ENCODE data around the gene NR2C2. TPM values are rescaled to one million over a fixed set of nuclear protein-coding genes. Genes with fewer than 3 reads are reported as not detected.
"Not testable (repeated sequence)": the region's sequence is repeated elsewhere in the genome, so short reads cannot be mapped to it uniquely, and the experiment has no call there.

The NR2C2 gene
- total RNA-seq, 1 donor = 34.0 TPM

DNA sequence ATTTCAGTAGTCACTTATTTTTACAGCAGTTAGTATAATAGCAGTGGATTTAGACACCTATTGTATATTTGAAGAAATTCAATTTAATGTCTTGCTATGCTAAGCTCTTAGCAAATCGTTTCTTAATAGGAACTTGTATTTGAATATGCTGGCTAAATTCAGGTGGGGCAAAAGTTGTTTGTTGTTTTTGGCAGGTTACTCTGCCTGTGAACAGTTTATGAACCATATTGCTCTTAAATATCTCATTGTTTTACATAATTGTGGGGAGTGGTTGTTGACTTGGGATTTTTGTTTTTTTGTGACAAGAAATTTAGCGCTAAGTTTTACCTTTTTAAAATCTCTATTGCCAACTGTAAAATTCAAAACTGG lies 43.4 kb downstream of the NR2C2 start:
- Histone ChIP-seq H3K79me2 (ENCODE audit: insufficient read depth, low read length) (peaks cover 76% of the 10 kb centered on the region), H3K4me2 (ENCODE audit: insufficient read depth, low read length) (no peak overlapping the region), H3K9me3 (ENCODE audit: low read depth, low read length) (no peaks in the 10 kb centered on the region), H3K4me1 (ENCODE audit: insufficient read depth, low read length) (peaks cover 12% of the 10 kb centered on the region), H3K27ac (ENCODE audit: low read depth, low read length) (no peak overlapping the region), H3K36me3 (ENCODE audit: insufficient read depth, low read length) (no peaks in the 10 kb centered on the region), H4K20me1 (ENCODE audit: insufficient read depth, low read length) (peaks cover 27% of the 10 kb centered on the region), H2AFZ (ENCODE audit: low read length) (no peak overlapping the region), H3K27me3 (ENCODE audit: insufficient read depth, low read length) (no peaks in the 10 kb centered on the region), H3K4me3 (ENCODE audit: insufficient read depth, low read length) (no peak overlapping the region)
- TF ChIP-seq, protein P1, sequence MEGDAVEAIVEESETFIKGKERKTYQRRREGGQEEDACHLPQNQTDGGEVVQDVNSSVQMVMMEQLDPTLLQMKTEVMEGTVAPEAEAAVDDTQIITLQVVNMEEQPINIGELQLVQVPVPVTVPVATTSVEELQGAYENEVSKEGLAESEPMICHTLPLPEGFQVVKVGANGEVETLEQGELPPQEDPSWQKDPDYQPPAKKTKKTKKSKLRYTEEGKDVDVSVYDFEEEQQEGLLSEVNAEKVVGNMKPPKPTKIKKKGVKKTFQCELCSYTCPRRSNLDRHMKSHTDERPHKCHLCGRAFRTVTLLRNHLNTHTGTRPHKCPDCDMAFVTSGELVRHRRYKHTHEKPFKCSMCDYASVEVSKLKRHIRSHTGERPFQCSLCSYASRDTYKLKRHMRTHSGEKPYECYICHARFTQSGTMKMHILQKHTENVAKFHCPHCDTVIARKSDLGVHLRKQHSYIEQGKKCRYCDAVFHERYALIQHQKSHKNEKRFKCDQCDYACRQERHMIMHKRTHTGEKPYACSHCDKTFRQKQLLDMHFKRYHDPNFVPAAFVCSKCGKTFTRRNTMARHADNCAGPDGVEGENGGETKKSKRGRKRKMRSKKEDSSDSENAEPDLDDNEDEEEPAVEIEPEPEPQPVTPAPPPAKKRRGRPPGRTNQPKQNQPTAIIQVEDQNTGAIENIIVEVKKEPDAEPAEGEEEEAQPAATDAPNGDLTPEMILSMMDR (IDR thresholded peaks at IDR 0.05; ENCODE audit: extremely low read depth, low read depth, low read length) = no peak
- DNase-seq (ENCODE audit: insufficient read length, low spot score, missing footprints) = no peak

DNA sequence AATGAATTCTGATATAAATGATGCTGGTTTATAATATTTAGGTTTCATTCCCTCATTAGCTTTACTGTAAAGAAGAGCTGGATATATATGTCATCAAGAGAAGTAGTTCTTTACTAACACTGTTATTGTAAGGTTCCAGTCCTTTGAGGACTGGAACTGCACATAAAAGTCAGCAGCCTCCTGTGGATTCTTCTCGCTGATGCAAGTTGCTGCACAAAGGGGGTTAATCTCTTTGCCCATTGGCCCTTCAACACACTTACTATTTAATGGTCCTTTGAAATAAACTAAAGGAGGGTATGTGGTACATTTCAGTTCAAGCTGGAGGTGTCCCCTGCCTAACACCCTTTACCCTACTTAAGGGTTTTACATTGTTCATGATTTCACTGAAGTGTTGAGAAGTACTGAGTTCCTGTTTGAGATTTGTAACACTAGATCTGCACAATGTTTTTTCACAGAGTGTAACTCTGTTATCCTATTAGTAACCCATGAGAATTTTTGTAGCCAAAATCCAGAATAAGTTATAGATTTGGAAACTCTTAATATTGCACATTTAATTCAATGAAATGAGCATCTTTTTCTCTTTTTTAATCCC lies 43.9 kb downstream of the NR2C2 start:
- Histone ChIP-seq H3K27ac (ENCODE audit: low read depth, low read length) (no peak overlapping the region), H3K79me2 (ENCODE audit: insufficient read depth, low read length) (peaks cover 76% of the 10 kb centered on the region), H4K20me1 (ENCODE audit: insufficient read depth, low read length) (peaks cover 27% of the 10 kb centered on the region), H3K9me3 (ENCODE audit: low read depth, low read length) (no peaks in the 10 kb centered on the region), H2AFZ (ENCODE audit: low read length) (no peak overlapping the region), H3K4me1 (ENCODE audit: insufficient read depth, low read length) (peaks cover 12% of the 10 kb centered on the region), H3K27me3 (ENCODE audit: insufficient read depth, low read length) (no peaks in the 10 kb centered on the region), H3K4me2 (ENCODE audit: insufficient read depth, low read length) (no peak overlapping the region), H3K36me3 (ENCODE audit: insufficient read depth, low read length) (no peaks in the 10 kb centered on the region), H3K4me3 (ENCODE audit: insufficient read depth, low read length) (no peak overlapping the region)
- TF ChIP-seq, protein P1 (IDR thresholded peaks at IDR 0.05; ENCODE audit: extremely low read depth, low read depth, low read length) = no peak
- no peak for DNase-seq (ENCODE audit: insufficient read length, low spot score, missing footprints)

- Histone ChIP-seq H4K20me1 (ENCODE audit: insufficient read depth, low read length) (peaks cover 27% of the 10 kb centered on the region), H3K27me3 (ENCODE audit: insufficient read depth, low read length) (no peaks in the 10 kb centered on the region), H3K4me2 (ENCODE audit: insufficient read depth, low read length) (no peak overlapping the region), H3K9me3 (ENCODE audit: low read depth, low read length) (no peaks in the 10 kb centered on the region), H2AFZ (ENCODE audit: low read length) (no peak overlapping the region), H3K36me3 (ENCODE audit: insufficient read depth, low read length) (no peaks in the 10 kb centered on the region), H3K4me3 (ENCODE audit: insufficient read depth, low read length) (no peak overlapping the region), H3K4me1 (ENCODE audit: insufficient read depth, low read length) (peaks cover 12% of the 10 kb centered on the region), H3K79me2 (ENCODE audit: insufficient read depth, low read length) (peaks cover 77% of the 10 kb centered on the region), H3K27ac (ENCODE audit: low read depth, low read length) (no peak overlapping the region)
- TF ChIP-seq, protein P1 (IDR thresholded peaks at IDR 0.05; ENCODE audit: extremely low read depth, low read depth, low read length) = no peak
- DNase-seq (ENCODE audit: insufficient read length, low spot score, missing footprints) = peak; percentile 32
Measured at GRCh38 chr3:14991818-14992612, 44.6 kb downstream of the NR2C2 start.

- Histone ChIP-seq H3K27me3 (ENCODE audit: insufficient read depth, low read length) (no peaks in the 10 kb centered on the region), H3K27ac (ENCODE audit: low read depth, low read length) (no peak overlapping the region), H3K9me3 (ENCODE audit: low read depth, low read length) (no peaks in the 10 kb centered on the region), H3K4me3 (ENCODE audit: insufficient read depth, low read length) (no peak overlapping the region), H4K20me1 (ENCODE audit: insufficient read depth, low read length) (peaks cover 9% of the 10 kb centered on the region), H3K79me2 (ENCODE audit: insufficient read depth, low read length) (peaks cover 59% of the 10 kb centered on the region), H3K36me3 (ENCODE audit: insufficient read depth, low read length) (no peaks in the 10 kb centered on the region), H2AFZ (ENCODE audit: low read length) (no peak overlapping the region), H3K4me1 (ENCODE audit: insufficient read depth, low read length) (no peaks in the 10 kb centered on the region), H3K4me2 (ENCODE audit: insufficient read depth, low read length) (no peak overlapping the region)
- TF ChIP-seq, protein P1 (IDR thresholded peaks at IDR 0.05; ENCODE audit: extremely low read depth, low read depth, low read length) = no peak
- no peak for DNase-seq (ENCODE audit: insufficient read length, low spot score, missing footprints)
Measured at GRCh38 chr3:14997941-14998340, 50.6 kb downstream of the NR2C2 start.

DNA sequence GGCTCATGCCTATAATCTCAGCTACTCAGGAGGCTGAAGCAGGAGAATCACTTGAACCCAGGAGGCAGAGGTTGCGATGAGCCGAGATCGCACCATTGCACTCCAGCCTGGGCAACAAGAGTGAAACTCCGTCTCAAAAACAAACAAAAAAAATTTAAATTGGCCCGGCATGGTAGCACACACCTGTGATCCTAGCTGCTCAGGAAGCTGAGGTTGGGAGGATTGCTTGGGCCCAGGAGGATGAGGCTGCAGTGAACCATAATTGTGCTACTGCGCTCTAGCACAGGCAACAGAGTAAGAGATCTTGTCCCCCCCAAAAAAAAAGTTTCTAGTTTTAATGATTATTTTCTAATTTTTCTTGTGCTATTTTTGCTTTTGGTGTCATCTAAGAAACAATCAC lies 51.8 kb downstream of the NR2C2 start:
- H2AFZ ChIP-seq (ENCODE audit: low read length); H4K20me1 ChIP-seq (ENCODE audit: insufficient read depth, low read length); H3K36me3 ChIP-seq (ENCODE audit: insufficient read depth, low read length); H3K27me3 ChIP-seq (ENCODE audit: insufficient read depth, low read length); H3K9me3 ChIP-seq (ENCODE audit: low read depth, low read length); DNase-seq (ENCODE audit: insufficient read length, low spot score, missing footprints); H3K4me3 ChIP-seq (ENCODE audit: insufficient read depth, low read length); H3K4me2 ChIP-seq (ENCODE audit: insufficient read depth, low read length); H3K27ac ChIP-seq (ENCODE audit: low read depth, low read length); H3K4me1 ChIP-seq (ENCODE audit: insufficient read depth, low read length): not testable (repeated sequence)
- peaks cover 60% of the 10 kb centered on the region for H3K79me2 ChIP-seq (ENCODE audit: insufficient read depth, low read length)

Data from osteoblast (primary cell).